ENCODE data around the gene YIPF7. TPM values are rescaled to one million over a fixed set of nuclear protein-coding genes. Genes with fewer than 3 reads are reported as not detected.

Gene YIPF7
- total RNA-seq, 2 experiments from 2014 or later = not detected

DNA sequence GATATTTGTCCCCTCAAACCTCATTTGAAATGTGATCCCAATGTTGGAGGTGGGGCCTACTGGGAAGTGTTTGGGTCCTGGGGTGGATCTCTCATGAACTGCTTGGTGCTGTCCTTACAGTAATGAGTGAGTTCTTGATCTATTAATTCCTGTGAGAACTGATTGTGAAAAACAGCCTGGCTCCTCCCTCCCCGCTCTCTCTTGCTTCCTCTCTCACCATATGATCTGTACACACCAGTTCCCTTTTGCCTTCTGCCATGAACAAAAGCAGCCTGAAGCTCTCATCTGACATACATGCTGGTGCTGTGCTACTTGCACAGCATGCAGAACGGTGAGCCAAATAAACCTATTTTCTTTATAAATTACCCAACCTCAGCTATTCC is 11.2 kb upstream of the YIPF7 start:
- H3K9me3 Mint-ChIP-seq = no peaks in the 10 kb centered on the region
- peaks cover 1% of the 10 kb centered on the region for H3K27me3 Mint-ChIP-seq
- no peak for DNase-seq
- no peaks in the 10 kb centered on the region for H3K4me1 Mint-ChIP-seq
- H3K27ac Mint-ChIP-seq = no peak overlapping the region
- ChIA-PET POLR2A (no interaction called here), CTCF (no interaction called here)
- H3K36me3 Mint-ChIP-seq (ENCODE audit: low read depth) = no peaks in the 10 kb centered on the region
- H3K4me3 Mint-ChIP-seq = no peak overlapping the region

- Mint-ChIP-seq H3K4me1 (no peaks in the 10 kb centered on the region), H3K27me3 (peaks cover 1% of the 10 kb centered on the region), H3K4me3 (no peak overlapping the region), H3K27ac (no peak overlapping the region), H3K36me3 (ENCODE audit: low read depth) (no peaks in the 10 kb centered on the region), H3K9me3 (no peaks in the 10 kb centered on the region)
- DNase-seq = no peak
- CTCF ChIA-PET = no interaction called here
- POLR2A ChIA-PET = no interaction called here
Measured at GRCh38 chr4:44661940-44662622, 10.7 kb upstream of the YIPF7 start.

DNA sequence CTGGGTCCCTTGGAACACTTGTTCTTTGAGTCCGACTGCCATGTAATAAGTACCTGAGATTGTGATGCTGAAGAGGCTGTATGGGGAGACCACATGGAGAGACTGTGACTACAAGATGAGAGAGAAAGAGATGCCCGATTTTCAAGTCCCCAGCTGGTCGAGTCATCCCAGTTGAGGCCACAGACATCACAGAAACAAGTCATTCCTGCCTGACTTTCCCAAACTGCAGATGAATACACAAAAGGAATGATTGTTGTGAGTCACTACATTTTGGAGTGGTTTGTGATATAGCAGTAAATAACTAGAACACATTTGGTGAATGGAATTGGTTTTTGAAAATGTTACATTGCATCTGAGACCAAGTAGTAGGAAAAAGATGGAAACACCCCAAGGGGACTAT is 9.0 kb upstream of the YIPF7 start:
- no peaks in the 10 kb centered on the region for H3K36me3 Mint-ChIP-seq (ENCODE audit: low read depth)
- H3K27me3 Mint-ChIP-seq = peaks cover 2% of the 10 kb centered on the region
- POLR2A ChIA-PET = no interaction called here
- CTCF ChIA-PET = no interaction called here
- no peaks in the 10 kb centered on the region for H3K4me1 Mint-ChIP-seq
- H3K27ac Mint-ChIP-seq = no peak overlapping the region
- H3K4me3 Mint-ChIP-seq = no peak overlapping the region
- H3K9me3 Mint-ChIP-seq = no peaks in the 10 kb centered on the region
- DNase-seq = no peak

GRCh38 chr4:44652002-44652401 is 577 bp upstream of the YIPF7 start:
- peaks cover 16% of the 10 kb centered on the region for H3K27me3 Mint-ChIP-seq
- H3K4me1 Mint-ChIP-seq = no peaks in the 10 kb centered on the region
- ChIA-PET CTCF (no interaction called here), POLR2A (no interaction called here)
- H3K4me3 Mint-ChIP-seq = no peak overlapping the region
- DNase-seq = no peak
- H3K9me3 Mint-ChIP-seq = no peaks in the 10 kb centered on the region
- H3K27ac Mint-ChIP-seq = no peak overlapping the region
- no peaks in the 10 kb centered on the region for H3K36me3 Mint-ChIP-seq (ENCODE audit: low read depth)

- H3K27me3 Mint-ChIP-seq = peaks cover 1% of the 10 kb centered on the region
- H3K4me3 Mint-ChIP-seq = no peak overlapping the region
- H3K27ac Mint-ChIP-seq = no peak overlapping the region
- ChIA-PET POLR2A (no interaction called here), CTCF (interaction anchor here (0.6 kb wide), 1 partner anchor 143 kb away, joined by 3 read pairs; no protein-coding TSS in a partner anchor)
- peaks cover 11% of the 10 kb centered on the region for H3K9me3 Mint-ChIP-seq
- no peaks in the 10 kb centered on the region for H3K36me3 Mint-ChIP-seq (ENCODE audit: low read depth)
- no peaks in the 10 kb centered on the region for H3K4me1 Mint-ChIP-seq
- DNase-seq = no peak
Measured at GRCh38 chr4:44646151-44646550, 5.3 kb downstream of the YIPF7 start.

DNA sequence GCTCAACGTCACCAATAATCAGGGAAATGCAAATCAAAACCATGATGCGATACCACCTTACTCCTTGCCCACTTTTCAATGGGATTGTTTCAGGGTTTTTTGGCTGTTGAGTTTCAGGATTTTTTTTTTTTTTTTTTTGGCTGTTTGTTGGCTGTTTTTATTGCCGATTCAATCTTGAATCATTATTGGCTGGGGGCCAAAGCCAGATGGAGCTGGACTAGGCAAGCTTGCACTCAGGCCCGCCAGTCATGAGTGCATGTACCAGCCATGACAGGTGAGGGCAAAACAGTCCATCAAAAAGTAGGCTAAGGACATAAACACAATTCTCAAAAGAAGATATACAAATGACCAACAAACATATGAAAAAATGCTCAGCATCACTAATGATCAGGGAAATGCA is 13.3 kb downstream of the YIPF7 start:
- no peak overlapping the region for H3K4me3 Mint-ChIP-seq
- H3K36me3 Mint-ChIP-seq (ENCODE audit: low read depth) = no peaks in the 10 kb centered on the region
- H3K9me3 Mint-ChIP-seq = peaks cover 5% of the 10 kb centered on the region
- ChIA-PET CTCF (no interaction called here), POLR2A (no interaction called here)
- H3K27me3 Mint-ChIP-seq = peaks cover 3% of the 10 kb centered on the region
- H3K27ac Mint-ChIP-seq = no peak overlapping the region
- no peaks in the 10 kb centered on the region for H3K4me1 Mint-ChIP-seq
- DNase-seq = no peak

GRCh38 chr4:44632733-44633132 is 18.7 kb downstream of the YIPF7 start:
- H3K9me3 Mint-ChIP-seq = no peaks in the 10 kb centered on the region
- no peaks in the 10 kb centered on the region for H3K4me1 Mint-ChIP-seq
- POLR2A ChIA-PET = no interaction called here
- no peak for DNase-seq
- no peak overlapping the region for H3K4me3 Mint-ChIP-seq
- H3K27me3 Mint-ChIP-seq = peaks cover 2% of the 10 kb centered on the region
- H3K36me3 Mint-ChIP-seq (ENCODE audit: low read depth) = no peaks in the 10 kb centered on the region
- no peak overlapping the region for H3K27ac Mint-ChIP-seq
- CTCF ChIA-PET = no interaction called here

- no peaks in the 10 kb centered on the region for H3K36me3 Mint-ChIP-seq (ENCODE audit: low read depth)
- H3K4me1 Mint-ChIP-seq = no peaks in the 10 kb centered on the region
- POLR2A ChIA-PET = no interaction called here
- H3K4me3 Mint-ChIP-seq = no peak overlapping the region
- peaks cover 4% of the 10 kb centered on the region for H3K27me3 Mint-ChIP-seq
- CTCF ChIA-PET = interaction anchor here (1.2 kb wide), 1 partner anchor 16 kb away, joined by 3 read pairs; no protein-coding TSS in a partner anchor
- no peak overlapping the region for H3K27ac Mint-ChIP-seq
- H3K9me3 Mint-ChIP-seq = no peaks in the 10 kb centered on the region
- DNase-seq = no peak
Measured at GRCh38 chr4:44632089-44632488, 19.3 kb downstream of the YIPF7 start.

GRCh38 chr4:44629280-44629866 is 22.1 kb downstream of the YIPF7 start:
- CTCF ChIA-PET = no interaction called here
- Mint-ChIP-seq H3K27ac (no peak overlapping the region), H3K4me3 (no peak overlapping the region), H3K9me3 (no peaks in the 10 kb centered on the region), H3K36me3 (ENCODE audit: low read depth) (no peaks in the 10 kb centered on the region), H3K27me3 (peaks cover 2% of the 10 kb centered on the region), H3K4me1 (no peaks in the 10 kb centered on the region)
- POLR2A ChIA-PET = no interaction called here
- peak; percentile 54 for DNase-seq

DNA sequence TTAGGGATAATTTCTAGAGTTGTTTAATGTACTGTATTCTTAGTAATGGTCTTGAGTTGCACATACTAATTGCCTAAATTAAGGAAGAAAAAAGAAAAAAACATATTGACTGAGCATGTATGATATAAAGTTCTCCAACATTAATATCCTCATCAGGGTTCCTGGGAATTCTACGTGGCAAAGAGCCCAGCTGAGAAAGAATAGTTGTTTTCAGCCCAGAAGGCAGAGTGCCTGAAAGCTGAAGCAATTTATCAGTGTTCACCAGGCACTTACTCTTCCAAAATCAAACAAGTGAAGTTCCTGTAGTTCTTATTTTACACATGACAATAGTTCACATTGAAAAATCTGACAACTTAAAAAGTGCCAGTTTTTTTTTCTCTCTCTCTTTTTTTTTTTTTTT is 27.7 kb downstream of the YIPF7 start:
- Mint-ChIP-seq H3K27ac (no peak overlapping the region), H3K9me3 (no peaks in the 10 kb centered on the region), H3K4me3 (no peak overlapping the region), H3K27me3 (peaks cover 2% of the 10 kb centered on the region), H3K4me1 (no peaks in the 10 kb centered on the region), H3K36me3 (ENCODE audit: low read depth) (no peaks in the 10 kb centered on the region)
- POLR2A ChIA-PET = no interaction called here
- CTCF ChIA-PET = no interaction called here
- no peak for DNase-seq

DNA sequence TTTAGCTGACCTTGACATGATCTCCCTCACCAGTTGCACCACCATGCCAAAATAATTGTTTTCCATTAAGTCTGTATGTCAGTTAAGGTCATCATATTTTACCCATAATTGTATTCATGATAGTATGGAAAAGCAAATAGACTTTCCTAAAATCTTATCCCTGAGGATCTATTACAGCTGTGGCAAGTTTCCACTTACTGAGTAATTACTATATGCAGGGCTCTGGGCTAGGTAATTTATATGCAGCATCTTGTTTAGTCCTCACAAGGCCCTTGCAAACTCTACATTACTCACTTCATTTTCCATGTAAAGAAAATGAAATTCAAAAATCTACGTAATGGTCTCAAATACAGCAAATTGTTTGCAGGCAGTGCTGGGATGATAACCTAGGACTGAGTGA is 34.8 kb downstream of the YIPF7 start:
- Mint-ChIP-seq H3K27me3 (peaks cover 1% of the 10 kb centered on the region), H3K9me3 (no peaks in the 10 kb centered on the region), H3K4me1 (no peaks in the 10 kb centered on the region), H3K4me3 (no peak overlapping the region), H3K36me3 (ENCODE audit: low read depth) (no peaks in the 10 kb centered on the region), H3K27ac (no peak overlapping the region)
- ChIA-PET POLR2A (no interaction called here), CTCF (no interaction called here)
- DNase-seq = no peak

DNA sequence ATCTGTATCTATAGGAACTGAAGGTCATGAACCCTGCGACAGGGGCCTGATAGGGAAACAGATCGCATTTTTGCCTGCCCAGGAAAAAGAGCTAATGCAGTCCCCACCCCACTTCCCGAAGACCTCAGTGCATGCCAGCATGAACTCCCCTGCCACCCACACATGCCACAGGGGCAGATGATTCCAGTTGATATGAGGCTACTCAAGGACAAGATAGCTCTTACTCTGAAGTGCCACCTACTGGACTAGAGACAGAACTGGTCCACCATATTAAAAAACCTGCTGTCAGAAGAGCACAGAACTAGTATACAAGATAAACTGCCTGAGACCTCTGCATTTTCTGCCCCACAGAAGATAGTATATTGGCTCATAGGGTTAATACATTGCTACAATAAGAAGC is 68.0 kb downstream of the YIPF7 start:
- H3K4me1 Mint-ChIP-seq = no peaks in the 10 kb centered on the region
- H3K9me3 Mint-ChIP-seq = no peaks in the 10 kb centered on the region
- no peaks in the 10 kb centered on the region for H3K27me3 Mint-ChIP-seq
- no peak overlapping the region for H3K4me3 Mint-ChIP-seq
- DNase-seq = no peak
- H3K27ac Mint-ChIP-seq = no peak overlapping the region
- ChIA-PET CTCF (no interaction called here), POLR2A (no interaction called here)
- H3K36me3 Mint-ChIP-seq (ENCODE audit: low read depth) = no peaks in the 10 kb centered on the region

DNA sequence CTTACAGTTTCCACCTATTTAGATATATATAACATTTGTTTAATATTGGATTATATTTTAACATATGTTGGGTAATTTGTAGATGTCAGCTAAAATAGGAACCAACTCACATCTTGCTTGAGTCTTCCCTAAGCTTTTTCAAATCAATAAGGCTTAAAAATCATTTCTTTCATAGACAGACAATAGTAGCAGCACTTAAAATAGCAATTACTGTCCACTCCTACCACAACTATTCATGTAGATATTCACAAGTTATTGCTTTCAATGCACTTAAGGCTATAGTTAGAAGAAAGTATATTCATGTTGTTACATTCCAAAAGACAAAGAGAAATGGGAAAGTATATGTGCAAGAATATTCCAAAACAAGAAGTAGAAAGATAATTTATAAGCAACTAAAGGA is 71.2 kb downstream of the YIPF7 start:
- POLR2A ChIA-PET = no interaction called here
- Mint-ChIP-seq H3K27ac (no peak overlapping the region), H3K27me3 (no peaks in the 10 kb centered on the region), H3K36me3 (ENCODE audit: low read depth) (no peaks in the 10 kb centered on the region), H3K4me3 (no peak overlapping the region), H3K9me3 (no peaks in the 10 kb centered on the region), H3K4me1 (no peaks in the 10 kb centered on the region)
- CTCF ChIA-PET = no interaction called here
- no peak for DNase-seq

DNA sequence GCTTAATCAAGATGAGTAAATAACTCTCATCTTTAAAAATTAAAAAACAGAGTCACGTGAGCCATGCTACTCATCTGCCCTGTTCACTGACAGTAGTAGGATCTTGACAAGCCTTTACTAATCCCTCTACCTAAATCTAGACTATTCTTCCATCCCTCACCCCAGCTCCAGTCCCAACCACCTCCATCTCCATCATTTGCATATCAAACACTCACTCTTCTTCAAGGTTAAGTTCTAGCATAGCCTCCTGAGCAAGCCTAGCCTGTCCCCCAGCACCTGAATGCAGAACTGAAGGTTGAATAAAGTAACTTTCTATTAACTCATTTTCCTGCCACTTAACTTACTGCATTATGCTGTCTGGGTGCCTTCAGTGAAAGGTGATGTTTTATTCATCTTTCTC is 72.5 kb downstream of the YIPF7 start:
- no peak for DNase-seq
- Mint-ChIP-seq H3K36me3 (ENCODE audit: low read depth) (no peaks in the 10 kb centered on the region), H3K4me1 (no peaks in the 10 kb centered on the region), H3K27ac (no peak overlapping the region), H3K4me3 (no peak overlapping the region), H3K27me3 (no peaks in the 10 kb centered on the region), H3K9me3 (no peaks in the 10 kb centered on the region)
- CTCF ChIA-PET = no interaction called here
- POLR2A ChIA-PET = no interaction called here
